GM18951 (cell line): ENCODE results near the gene EIF2AK2.

Experiments
- POLR2A ChIP-seq: IDR thresholded peaks from 4 replicates; pipeline ENCODE4 v1.6.1; 2011; ENCODE audit warnings: mild to moderate bottlenecking; ENCODE audit not compliant: insufficient read length, insufficient read depth; ENCODE audit errors: extremely low read depth
- in situ Hi-C: fragments of 300-500 bp; cut with MboI; formaldehyde crosslinking; loops from one replicate; pipeline ENCODE4 v1.12.0; 2022; ENCODE audit warnings: low sequenced_read_pairs, mixed read lengths, inconsistent platforms; ENCODE audit not compliant: unreplicated experiment

Gene EIF2AK2

DNA sequence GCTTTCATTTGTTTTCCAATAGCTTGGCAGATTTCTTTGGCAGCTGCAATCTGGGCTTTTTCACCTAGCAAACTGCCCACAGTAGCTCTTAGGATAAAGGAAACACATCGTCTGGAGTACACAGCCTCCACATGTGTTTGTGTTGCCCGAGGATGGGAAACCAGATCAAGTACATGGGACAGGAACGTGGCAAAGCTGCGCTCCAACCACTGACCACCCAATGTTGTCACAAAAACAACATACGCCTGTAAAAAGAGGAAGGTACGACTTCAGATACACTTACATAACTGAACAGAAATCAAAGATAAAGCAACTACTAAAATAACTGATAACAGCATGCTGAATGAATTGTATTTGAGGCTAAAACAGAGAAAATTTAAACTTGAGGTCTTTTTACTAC, 88.1 kb downstream of the EIF2AK2 start:
- in situ Hi-C loops, result no loop called here
- no peak for TF ChIP-seq POLR2A

GRCh38 chr2:37061776-37062175, 95.0 kb downstream of the EIF2AK2 start:
- in situ Hi-C loops, result no loop called here
- no peak for TF ChIP-seq POLR2A

- in situ Hi-C loops, result no loop called here
- TF ChIP-seq POLR2A, result no peak
Measured at GRCh38 chr2:37061013-37061711, 95.6 kb downstream of the EIF2AK2 start.

GRCh38 chr2:37060446-37060845, 96.3 kb downstream of the EIF2AK2 start:
- in situ Hi-C loops, result no loop called here
- TF ChIP-seq POLR2A, result no peak

- TF ChIP-seq POLR2A, result no peak
- in situ Hi-C loops, result no loop called here
Measured at GRCh38 chr2:37059841-37060240, 96.9 kb downstream of the EIF2AK2 start.

DNA sequence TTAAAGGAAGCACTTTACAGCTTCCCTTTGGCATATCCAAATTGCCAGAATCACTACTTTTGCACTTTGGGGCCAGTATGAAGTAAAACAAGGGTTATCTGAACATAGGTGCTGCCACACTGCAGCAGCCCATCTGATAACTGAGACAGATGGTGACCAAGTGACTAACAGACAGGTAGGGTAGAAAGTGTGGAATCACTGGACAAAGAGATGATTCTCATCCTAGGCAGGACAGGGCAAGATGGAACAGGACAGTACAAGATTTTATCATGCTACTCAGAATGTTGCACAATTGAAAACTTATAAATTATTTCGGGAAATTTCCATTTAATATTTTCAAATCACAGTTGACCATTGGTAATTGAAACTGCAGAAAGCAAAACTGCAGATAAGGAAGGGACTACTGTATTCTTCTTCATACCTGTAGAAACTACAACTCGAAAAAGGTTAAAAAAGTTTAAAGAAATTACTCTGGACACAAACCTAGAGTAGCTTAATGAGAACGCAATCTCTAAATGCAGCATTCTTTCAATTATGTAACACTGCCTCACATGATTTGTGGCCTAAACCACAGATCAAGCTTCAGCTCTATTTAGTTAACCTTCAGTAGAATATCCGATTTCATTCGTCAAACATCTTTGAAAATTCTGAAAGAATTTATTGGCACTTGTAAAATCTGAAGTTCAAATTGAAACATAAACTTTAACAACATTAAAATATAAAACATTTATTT, 104.0 kb downstream of the EIF2AK2 start:
- in situ Hi-C loops, result no loop called here

More for the DNA sequence above, 104.0 kb downstream of the EIF2AK2 start:
- no peak for TF ChIP-seq POLR2A
